ENCODE data around the gene SLC19A1.
"Not testable (repeated sequence)": the region's sequence is repeated elsewhere in the genome, so short reads cannot be mapped to it uniquely, and the experiment has no call there.

The SLC19A1 gene

GRCh38 chr21:45535341-45536081 is 6.7 kb downstream of the SLC19A1 start:
- Histone ChIP-seq H3K27me3 (ENCODE audit: insufficient read depth, low read length) (no peaks in the 10 kb centered on the region), H3K9me3 (ENCODE audit: insufficient read depth, low read depth, low read length) (no peaks in the 10 kb centered on the region), H3K27ac (ENCODE audit: low read depth, low read length) (no peak overlapping the region), H3K4me1 (ENCODE audit: insufficient read depth, low read length) (no peaks in the 10 kb centered on the region), H3K36me3 (ENCODE audit: insufficient read depth, low read length) (peaks cover 29% of the 10 kb centered on the region), H3K4me3 (ENCODE audit: low read length) (no peak overlapping the region), H3K9ac (ENCODE audit: low read depth, low read length) (no peak overlapping the region)
- WGBS: 94% methylated on average over 34 of the region's 34 CpGs

- no peak overlapping the region for H3K4me3 ChIP-seq (ENCODE audit: low read length)
- no peaks in the 10 kb centered on the region for H3K27me3 ChIP-seq (ENCODE audit: insufficient read depth, low read length)
- H3K36me3 ChIP-seq (ENCODE audit: insufficient read depth, low read length): peaks cover 36% of the 10 kb centered on the region
- no peak overlapping the region for H3K9ac ChIP-seq (ENCODE audit: low read depth, low read length)
- H3K9me3 ChIP-seq (ENCODE audit: insufficient read depth, low read depth, low read length): no peaks in the 10 kb centered on the region
- 81% methylated on average over 28 of the region's 28 CpGs for WGBS
- H3K27ac ChIP-seq (ENCODE audit: low read depth, low read length): no peak overlapping the region
- no peaks in the 10 kb centered on the region for H3K4me1 ChIP-seq (ENCODE audit: insufficient read depth, low read length)
Observed at GRCh38 chr21:45534636-45535331, 7.5 kb downstream of the SLC19A1 start.

- no peaks in the 10 kb centered on the region for H3K9me3 ChIP-seq (ENCODE audit: insufficient read depth, low read depth, low read length)
- no peak overlapping the region for H3K4me3 ChIP-seq (ENCODE audit: low read length)
- 93% methylated on average over 20 of the region's 20 CpGs for WGBS
- H3K36me3 ChIP-seq (ENCODE audit: insufficient read depth, low read length): peaks cover 44% of the 10 kb centered on the region
- H3K27ac ChIP-seq (ENCODE audit: low read depth, low read length): no peak overlapping the region
- H3K27me3 ChIP-seq (ENCODE audit: insufficient read depth, low read length): no peaks in the 10 kb centered on the region
- no peak overlapping the region for H3K9ac ChIP-seq (ENCODE audit: low read depth, low read length)
- no peaks in the 10 kb centered on the region for H3K4me1 ChIP-seq (ENCODE audit: insufficient read depth, low read length)
Observed at GRCh38 chr21:45533846-45534635, 8.2 kb downstream of the SLC19A1 start.

GRCh38 chr21:45533361-45533845 is 8.8 kb downstream of the SLC19A1 start:
- Histone ChIP-seq H3K36me3 (ENCODE audit: insufficient read depth, low read length) (peaks cover 48% of the 10 kb centered on the region), H3K27ac (ENCODE audit: low read depth, low read length) (no peak overlapping the region), H3K4me3 (ENCODE audit: low read length) (no peak overlapping the region), H3K9ac (ENCODE audit: low read depth, low read length) (no peak overlapping the region), H3K27me3 (ENCODE audit: insufficient read depth, low read length) (no peaks in the 10 kb centered on the region), H3K9me3 (ENCODE audit: insufficient read depth, low read depth, low read length) (no peaks in the 10 kb centered on the region), H3K4me1 (ENCODE audit: insufficient read depth, low read length) (no peaks in the 10 kb centered on the region)
- 91% methylated on average over 12 of the region's 12 CpGs for WGBS

GRCh38 chr21:45532826-45533360 is 9.3 kb downstream of the SLC19A1 start:
- 88% methylated on average over 7 of the region's 7 CpGs for WGBS
- Histone ChIP-seq H3K27me3 (ENCODE audit: insufficient read depth, low read length) (no peaks in the 10 kb centered on the region), H3K9me3 (ENCODE audit: insufficient read depth, low read depth, low read length) (no peaks in the 10 kb centered on the region), H3K4me3 (ENCODE audit: low read length) (no peak overlapping the region), H3K36me3 (ENCODE audit: insufficient read depth, low read length) (peaks cover 53% of the 10 kb centered on the region), H3K27ac (ENCODE audit: low read depth, low read length) (no peak overlapping the region), H3K4me1 (ENCODE audit: insufficient read depth, low read length) (no peaks in the 10 kb centered on the region), H3K9ac (ENCODE audit: low read depth, low read length) (no peak overlapping the region)

GRCh38 chr21:45531393-45532215 is 10.6 kb downstream of the SLC19A1 start:
- 96% methylated on average over 76 of the region's 76 CpGs for WGBS
- Histone ChIP-seq H3K27me3 (ENCODE audit: insufficient read depth, low read length) (no peaks in the 10 kb centered on the region), H3K27ac (ENCODE audit: low read depth, low read length) (no peak overlapping the region)

GRCh38 chr21:45531114-45531392 is 11.2 kb downstream of the SLC19A1 start:
- not testable (repeated sequence) for H3K27me3 ChIP-seq (ENCODE audit: insufficient read depth, low read length); H3K9ac ChIP-seq (ENCODE audit: low read depth, low read length); H3K27ac ChIP-seq (ENCODE audit: low read depth, low read length); H3K4me3 ChIP-seq (ENCODE audit: low read length); H3K4me1 ChIP-seq (ENCODE audit: insufficient read depth, low read length); H3K9me3 ChIP-seq (ENCODE audit: insufficient read depth, low read depth, low read length)
- WGBS: 97% methylated on average over 16 of the region's 17 CpGs
- H3K36me3 ChIP-seq (ENCODE audit: insufficient read depth, low read length): peaks cover 47% of the 10 kb centered on the region

More at GRCh38 chr21:45531393-45532215, 10.6 kb downstream of the SLC19A1 start:
- H3K9ac ChIP-seq (ENCODE audit: low read depth, low read length): no peak overlapping the region
- H3K4me3 ChIP-seq (ENCODE audit: low read length): no peak overlapping the region
- peaks cover 52% of the 10 kb centered on the region for H3K36me3 ChIP-seq (ENCODE audit: insufficient read depth, low read length)
- H3K9me3 ChIP-seq (ENCODE audit: insufficient read depth, low read depth, low read length): no peaks in the 10 kb centered on the region
- no peaks in the 10 kb centered on the region for H3K4me1 ChIP-seq (ENCODE audit: insufficient read depth, low read length)

GRCh38 chr21:45530423-45531113 is 11.7 kb downstream of the SLC19A1 start:
- 95% methylated on average over 50 of the region's 50 CpGs for WGBS
- no peaks in the 10 kb centered on the region for H3K9me3 ChIP-seq (ENCODE audit: insufficient read depth, low read depth, low read length)
- peaks cover 44% of the 10 kb centered on the region for H3K36me3 ChIP-seq (ENCODE audit: insufficient read depth, low read length)
- no peak overlapping the region for H3K4me3 ChIP-seq (ENCODE audit: low read length)
- H3K4me1 ChIP-seq (ENCODE audit: insufficient read depth, low read length): no peaks in the 10 kb centered on the region
- no peaks in the 10 kb centered on the region for H3K27me3 ChIP-seq (ENCODE audit: insufficient read depth, low read length)
- H3K9ac ChIP-seq (ENCODE audit: low read depth, low read length): no peak overlapping the region
- no peak overlapping the region for H3K27ac ChIP-seq (ENCODE audit: low read depth, low read length)

GRCh38 chr21:45529785-45530422 is 12.3 kb downstream of the SLC19A1 start:
- Histone ChIP-seq H3K4me3 (ENCODE audit: low read length) (no peak overlapping the region), H3K9me3 (ENCODE audit: insufficient read depth, low read depth, low read length) (no peaks in the 10 kb centered on the region), H3K36me3 (ENCODE audit: insufficient read depth, low read length) (peaks cover 47% of the 10 kb centered on the region), H3K27ac (ENCODE audit: low read depth, low read length) (no peak overlapping the region), H3K4me1 (ENCODE audit: insufficient read depth, low read length) (no peaks in the 10 kb centered on the region), H3K9ac (ENCODE audit: low read depth, low read length) (no peak overlapping the region), H3K27me3 (ENCODE audit: insufficient read depth, low read length) (no peaks in the 10 kb centered on the region)
- WGBS: 93% methylated on average over 11 of the region's 11 CpGs
